Suprapubic skin (tissue), 4 donors: Measurements from ENCODE around the gene RPTOR. TPM values are rescaled to one million over a fixed set of nuclear protein-coding genes. Genes with fewer than 3 reads are reported as not detected.

Experiments
- DNase-seq, 2 donors: peaks; one replicate each; pipeline ENCODE4 v3.0.0-alpha.2; 2019; ENCODE audit warnings: low spot score in 2 of 2
- H3K27ac ChIP-seq: fragments of 200-600 bp; sonication (generic); one replicate; pipeline ENCODE4 v1.5.1; 2019
- H3K27me3 ChIP-seq: fragments of 200-600 bp; sonication (generic); one replicate; pipeline ENCODE4 v1.5.1; 2019
- H3K36me3 ChIP-seq: fragments of 200-600 bp; sonication (generic); one replicate; pipeline ENCODE4 v1.5.1; 2019
- H3K4me1 ChIP-seq: fragments of 200-600 bp; sonication (generic); one replicate; pipeline ENCODE4 v1.5.1; 2019
- H3K4me3 ChIP-seq: fragments of 200-600 bp; sonication (generic); one replicate; pipeline ENCODE4 v1.5.1; 2019; ENCODE audit warnings: mild to moderate bottlenecking
- H3K9me3 ChIP-seq: fragments of 200-600 bp; sonication (generic); one replicate; pipeline ENCODE4 v1.5.1; 2019
- EP300 ChIP-seq: sonication (generic); formaldehyde crosslinking; IDR thresholded peaks from one replicate; pipeline ENCODE4 v1.6.1; 2017; ENCODE audit warnings: antibody characterized with exemption
- POLR2A ChIP-seq, 2 donors: fragments of 450-650 bp; IDR thresholded peaks; one replicate each; pipeline ENCODE4 v1.6.1; 2017; ENCODE audit warnings: antibody characterized with exemption in 2 of 2, mild to moderate bottlenecking in 2 of 2, moderate library complexity in 2 of 2
- POLR2AphosphoS5 ChIP-seq, 3 donors: sonication (generic); formaldehyde crosslinking; IDR thresholded peaks; one replicate each; pipeline ENCODE4 v1.6.1; 2017; ENCODE audit warnings: antibody characterized with exemption in 3 of 3
- WGBS: methylation state at CpG from one replicate; pipeline ENCODE4 v1.1.5; 2018; 5-methylcytosine and 5-hydroxymethylcytosine counted together
- total RNA-seq, 4 donors: library from RNA; depleted of rRNA; stranded (reverse); fragments of >200 nt; gene quantifications; one replicate each; pipeline ENCODE4 v1.1.0, GENCODE V29; 2016
- TF ChIP-seq, protein P1 (sequence below), 2 donors: fragments of 200-600 bp in 1 of 2; fragments of 450-650 bp in 1 of 2; sonication (generic) in 1 of 2; IDR thresholded peaks; one replicate each; pipeline ENCODE4 v1.5.1; 2016 to 2019; ENCODE audit warnings: antibody characterized with exemption in 2 of 2, mild to moderate bottlenecking in 1 of 2, moderate library complexity in 1 of 2

The RPTOR gene
- total RNA-seq, 4 donors from 2014 or later, result 45.8 to 84.6 (median 53.0) TPM

DNA sequence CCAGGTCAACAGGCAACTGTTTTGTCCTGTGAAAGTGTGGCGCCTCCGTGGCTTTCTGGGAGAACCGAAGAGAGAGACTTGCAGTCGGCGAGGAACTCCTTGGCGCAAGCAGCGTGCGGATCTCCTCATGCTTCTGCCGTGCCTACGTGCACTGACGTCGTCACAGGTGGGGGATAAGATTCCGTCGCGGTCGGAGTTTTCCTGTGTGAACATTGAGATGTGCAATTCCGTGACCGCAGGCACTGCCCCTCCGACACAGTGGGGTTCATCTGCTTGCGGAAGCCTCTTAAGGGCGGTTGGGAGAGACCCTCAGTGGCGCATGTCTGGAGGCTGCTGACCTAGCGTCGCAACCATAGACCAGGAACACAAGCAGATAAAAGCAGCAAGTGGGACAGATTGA is 234.7 kb downstream of the RPTOR start:
- DNase-seq, result peak in 1 of 2 donors; percentile 54
- H3K9me3 ChIP-seq, result no peaks in the 10 kb centered on the region
- TF ChIP-seq POLR2AphosphoS5 (IDR thresholded peaks at IDR 0.05), result no peak
- TF ChIP-seq EP300, result no peak
- TF ChIP-seq, protein P1, sequence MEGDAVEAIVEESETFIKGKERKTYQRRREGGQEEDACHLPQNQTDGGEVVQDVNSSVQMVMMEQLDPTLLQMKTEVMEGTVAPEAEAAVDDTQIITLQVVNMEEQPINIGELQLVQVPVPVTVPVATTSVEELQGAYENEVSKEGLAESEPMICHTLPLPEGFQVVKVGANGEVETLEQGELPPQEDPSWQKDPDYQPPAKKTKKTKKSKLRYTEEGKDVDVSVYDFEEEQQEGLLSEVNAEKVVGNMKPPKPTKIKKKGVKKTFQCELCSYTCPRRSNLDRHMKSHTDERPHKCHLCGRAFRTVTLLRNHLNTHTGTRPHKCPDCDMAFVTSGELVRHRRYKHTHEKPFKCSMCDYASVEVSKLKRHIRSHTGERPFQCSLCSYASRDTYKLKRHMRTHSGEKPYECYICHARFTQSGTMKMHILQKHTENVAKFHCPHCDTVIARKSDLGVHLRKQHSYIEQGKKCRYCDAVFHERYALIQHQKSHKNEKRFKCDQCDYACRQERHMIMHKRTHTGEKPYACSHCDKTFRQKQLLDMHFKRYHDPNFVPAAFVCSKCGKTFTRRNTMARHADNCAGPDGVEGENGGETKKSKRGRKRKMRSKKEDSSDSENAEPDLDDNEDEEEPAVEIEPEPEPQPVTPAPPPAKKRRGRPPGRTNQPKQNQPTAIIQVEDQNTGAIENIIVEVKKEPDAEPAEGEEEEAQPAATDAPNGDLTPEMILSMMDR (IDR thresholded peaks at IDR 0.05), result no peak
- no peak for TF ChIP-seq POLR2A (IDR thresholded peaks at IDR 0.05)
- no peak overlapping the region for H3K27ac ChIP-seq
- no peak overlapping the region for H3K4me3 ChIP-seq
- peaks cover 23% of the 10 kb centered on the region for H3K4me1 ChIP-seq
- 98% methylated on average over 22 of the region's 24 CpGs for WGBS
- H3K36me3 ChIP-seq, result peaks cover 5% of the 10 kb centered on the region
- no peaks in the 10 kb centered on the region for H3K27me3 ChIP-seq

DNA sequence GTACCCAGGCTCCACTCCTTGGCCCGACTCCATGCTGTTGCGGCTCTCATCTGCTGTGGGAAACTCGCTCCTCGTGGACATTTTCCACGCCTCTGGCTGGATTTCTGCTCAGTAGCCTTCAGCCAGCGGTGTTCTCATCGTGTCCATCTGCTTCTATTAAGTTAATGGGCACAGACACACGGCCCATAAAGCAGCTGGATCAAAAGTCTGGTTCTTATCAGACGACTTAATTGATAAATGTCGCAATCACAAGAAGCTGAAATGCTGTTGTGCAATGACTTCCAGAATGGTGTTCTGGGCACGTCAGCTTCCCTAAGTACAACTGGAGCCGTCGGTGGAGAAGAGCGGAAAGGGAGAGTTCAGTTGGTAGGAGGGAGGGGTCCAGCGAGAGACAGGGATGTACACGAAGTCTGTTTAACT is 235.3 kb downstream of the RPTOR start:
- H3K27ac ChIP-seq, result no peak overlapping the region
- peak; percentile 70 to 83 for DNase-seq

DNA sequence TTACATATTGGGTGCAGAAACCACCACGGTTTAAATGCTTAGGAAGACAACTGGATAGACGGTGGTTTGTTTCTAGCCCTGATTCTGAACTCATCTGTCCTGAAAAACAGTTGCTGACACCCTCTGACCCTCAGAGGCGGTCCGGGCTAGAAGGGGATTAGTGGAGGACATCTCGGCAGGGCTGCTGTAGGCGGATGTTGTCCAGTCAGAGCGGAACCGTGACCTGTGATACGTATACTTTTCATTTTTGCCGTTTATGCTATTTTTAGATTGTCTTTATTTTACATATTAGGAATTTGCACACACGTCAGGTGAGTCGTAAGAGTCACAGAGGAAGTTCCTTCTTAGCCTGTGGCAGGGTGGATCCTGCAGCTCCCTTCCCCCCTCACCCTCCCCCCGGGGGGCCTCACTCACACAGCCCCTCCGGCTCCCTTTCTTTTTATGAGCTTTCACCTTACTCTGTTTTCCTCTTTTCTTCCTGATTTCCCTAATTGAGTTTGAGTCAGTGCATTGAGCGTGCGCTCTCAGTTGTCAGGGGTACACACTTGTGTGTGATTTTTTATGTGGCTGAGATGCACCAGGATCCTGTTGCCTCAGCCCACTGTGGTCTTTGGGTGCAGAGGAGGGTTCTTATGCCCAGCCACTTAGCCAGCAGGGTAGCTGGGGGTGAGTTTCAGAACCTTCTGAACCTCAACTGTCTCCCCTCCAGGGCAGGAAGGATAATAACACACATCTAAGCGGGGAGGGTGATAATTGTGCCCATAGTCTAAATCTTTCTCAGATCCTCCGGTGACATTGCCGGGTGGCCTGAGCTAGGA is 236.0 kb downstream of the RPTOR start:
- H3K9me3 ChIP-seq, result no peaks in the 10 kb centered on the region
- H3K27me3 ChIP-seq, result no peaks in the 10 kb centered on the region
- WGBS, result 74% methylated on average over 19 of the region's 19 CpGs
- no peak for TF ChIP-seq EP300
- TF ChIP-seq, protein P1 (IDR thresholded peaks at IDR 0.05), result no peak
- TF ChIP-seq POLR2AphosphoS5 (IDR thresholded peaks at IDR 0.05), result no peak
- TF ChIP-seq POLR2A (IDR thresholded peaks at IDR 0.05), result no peak
- peak; percentile 41 to 63 for DNase-seq
- no peak overlapping the region for H3K27ac ChIP-seq
- peaks cover 5% of the 10 kb centered on the region for H3K36me3 ChIP-seq
- H3K4me3 ChIP-seq, result no peak overlapping the region
- peaks cover 23% of the 10 kb centered on the region for H3K4me1 ChIP-seq

More for the DNA sequence above, 235.3 kb downstream of the RPTOR start:
- Histone ChIP-seq H3K4me3 (no peak overlapping the region), H3K27me3 (no peaks in the 10 kb centered on the region), H3K36me3 (peaks cover 5% of the 10 kb centered on the region), H3K4me1 (peaks cover 23% of the 10 kb centered on the region), H3K9me3 (no peaks in the 10 kb centered on the region)
- peak in 2 of 3 donors; percentile 73 to 84 for TF ChIP-seq POLR2AphosphoS5 (IDR thresholded peaks at IDR 0.05)
- no peak for TF ChIP-seq POLR2A (IDR thresholded peaks at IDR 0.05)
- WGBS, result 58% methylated on average over 16 of the region's 16 CpGs

DNA sequence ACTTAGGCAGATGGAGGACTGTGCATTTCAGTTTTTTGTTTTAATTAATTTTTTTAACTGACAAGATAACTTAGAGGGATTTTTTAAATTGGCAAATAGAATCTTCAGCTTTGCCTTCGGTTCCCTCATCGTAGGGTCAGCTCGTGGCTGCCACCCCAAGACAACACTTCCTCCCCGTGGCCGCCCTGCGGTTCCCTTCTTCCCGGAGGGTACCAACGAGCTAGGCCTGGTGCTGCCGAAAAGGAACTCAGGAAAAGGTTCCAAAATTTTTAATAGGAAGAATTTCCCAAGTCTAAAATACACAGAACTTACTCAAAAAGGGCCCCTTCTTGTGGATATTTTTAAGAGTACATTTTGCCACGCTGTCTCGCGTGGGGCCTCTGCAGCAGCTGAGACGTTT is 236.6 kb downstream of the RPTOR start:
- Histone ChIP-seq H3K27me3 (no peaks in the 10 kb centered on the region), H3K4me3 (no peak overlapping the region), H3K36me3 (peaks cover 5% of the 10 kb centered on the region), H3K27ac (no peak overlapping the region), H3K9me3 (no peaks in the 10 kb centered on the region), H3K4me1 (peaks cover 23% of the 10 kb centered on the region)
- TF ChIP-seq EP300, result no peak
- TF ChIP-seq POLR2AphosphoS5 (IDR thresholded peaks at IDR 0.05), result no peak
- TF ChIP-seq, protein P1 (IDR thresholded peaks at IDR 0.05), result no peak
- TF ChIP-seq POLR2A (IDR thresholded peaks at IDR 0.05), result no peak
- DNase-seq, result peak in 1 of 2 donors; percentile 71
- 91% methylated on average over 13 of the region's 13 CpGs for WGBS

- peaks cover 23% of the 10 kb centered on the region for H3K4me1 ChIP-seq
- 94% methylated on average over 14 of the region's 14 CpGs for WGBS
- H3K9me3 ChIP-seq, result no peaks in the 10 kb centered on the region
- TF ChIP-seq POLR2AphosphoS5 (IDR thresholded peaks at IDR 0.05) (no peak), POLR2A (IDR thresholded peaks at IDR 0.05) (no peak), EP300 (no peak)
- TF ChIP-seq, protein P1 (IDR thresholded peaks at IDR 0.05), result no peak
- no peaks in the 10 kb centered on the region for H3K27me3 ChIP-seq
- peaks cover 5% of the 10 kb centered on the region for H3K36me3 ChIP-seq
- peak in 1 of 2 donors; percentile 74 for DNase-seq
- no peak overlapping the region for H3K27ac ChIP-seq
- H3K4me3 ChIP-seq, result no peak overlapping the region
Measured at GRCh38 chr17:80781807-80782277, 237.2 kb downstream of the RPTOR start.
